Omental fat pad (tissue), 4 donors: ENCODE measurements around the gene DYTN. TPM values are rescaled to one million over a fixed set of nuclear protein-coding genes. Genes with fewer than 3 reads are reported as not detected.

ENCODE experiments used
- ATAC-seq: fragments of 150-250 bp; one replicate; pipeline ENCODE4 v1.9.1; 2016; ENCODE audit warnings: mild to moderate bottlenecking, moderate library complexity; ENCODE audit not compliant: low FRiP score
- DNase-seq: peaks from one replicate; pipeline ENCODE4 v3.0.0-alpha.2; 2019; ENCODE audit warnings: low spot score
- total RNA-seq, 4 donors: library from RNA; depleted of rRNA; stranded (reverse); fragments of >200 nt; gene quantifications; one replicate each; pipeline ENCODE4 v1.1.0, GENCODE V29; 2016
- TF ChIP-seq, protein P1 (sequence below), 3 donors: fragments of 450-650 bp; IDR thresholded peaks; one replicate each; pipeline ENCODE4 v1.5.1; 2016 to 2017; ENCODE audit warnings: antibody characterized with exemption in 3 of 3, mild to moderate bottlenecking in 3 of 3, moderate library complexity in 2 of 3

Gene DYTN
- total RNA-seq, 4 donors from 2014 or later: not detected

DNA sequence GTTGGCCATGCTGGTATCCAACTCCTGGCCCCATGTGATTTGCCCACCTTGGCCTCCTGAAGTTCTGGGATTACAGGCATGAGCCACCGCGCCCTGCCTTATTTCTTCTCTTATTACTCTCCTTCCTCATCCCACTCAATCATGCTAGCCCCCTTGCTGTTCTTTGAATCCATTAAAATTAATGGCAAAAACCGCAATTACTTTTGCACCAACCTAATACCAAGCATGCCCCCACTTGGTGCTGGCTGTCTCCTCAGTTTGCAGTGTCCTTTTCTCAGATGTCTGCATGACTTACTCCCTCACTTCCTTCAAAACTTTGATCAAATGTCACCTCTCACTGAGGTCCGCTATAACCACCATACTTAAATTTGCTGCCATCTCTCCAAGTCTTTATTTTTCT, 34.6 kb downstream of the DYTN start:
- ATAC-seq: no peak
- TF ChIP-seq, protein P1, sequence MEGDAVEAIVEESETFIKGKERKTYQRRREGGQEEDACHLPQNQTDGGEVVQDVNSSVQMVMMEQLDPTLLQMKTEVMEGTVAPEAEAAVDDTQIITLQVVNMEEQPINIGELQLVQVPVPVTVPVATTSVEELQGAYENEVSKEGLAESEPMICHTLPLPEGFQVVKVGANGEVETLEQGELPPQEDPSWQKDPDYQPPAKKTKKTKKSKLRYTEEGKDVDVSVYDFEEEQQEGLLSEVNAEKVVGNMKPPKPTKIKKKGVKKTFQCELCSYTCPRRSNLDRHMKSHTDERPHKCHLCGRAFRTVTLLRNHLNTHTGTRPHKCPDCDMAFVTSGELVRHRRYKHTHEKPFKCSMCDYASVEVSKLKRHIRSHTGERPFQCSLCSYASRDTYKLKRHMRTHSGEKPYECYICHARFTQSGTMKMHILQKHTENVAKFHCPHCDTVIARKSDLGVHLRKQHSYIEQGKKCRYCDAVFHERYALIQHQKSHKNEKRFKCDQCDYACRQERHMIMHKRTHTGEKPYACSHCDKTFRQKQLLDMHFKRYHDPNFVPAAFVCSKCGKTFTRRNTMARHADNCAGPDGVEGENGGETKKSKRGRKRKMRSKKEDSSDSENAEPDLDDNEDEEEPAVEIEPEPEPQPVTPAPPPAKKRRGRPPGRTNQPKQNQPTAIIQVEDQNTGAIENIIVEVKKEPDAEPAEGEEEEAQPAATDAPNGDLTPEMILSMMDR (IDR thresholded peaks at IDR 0.05): no peak

DNA sequence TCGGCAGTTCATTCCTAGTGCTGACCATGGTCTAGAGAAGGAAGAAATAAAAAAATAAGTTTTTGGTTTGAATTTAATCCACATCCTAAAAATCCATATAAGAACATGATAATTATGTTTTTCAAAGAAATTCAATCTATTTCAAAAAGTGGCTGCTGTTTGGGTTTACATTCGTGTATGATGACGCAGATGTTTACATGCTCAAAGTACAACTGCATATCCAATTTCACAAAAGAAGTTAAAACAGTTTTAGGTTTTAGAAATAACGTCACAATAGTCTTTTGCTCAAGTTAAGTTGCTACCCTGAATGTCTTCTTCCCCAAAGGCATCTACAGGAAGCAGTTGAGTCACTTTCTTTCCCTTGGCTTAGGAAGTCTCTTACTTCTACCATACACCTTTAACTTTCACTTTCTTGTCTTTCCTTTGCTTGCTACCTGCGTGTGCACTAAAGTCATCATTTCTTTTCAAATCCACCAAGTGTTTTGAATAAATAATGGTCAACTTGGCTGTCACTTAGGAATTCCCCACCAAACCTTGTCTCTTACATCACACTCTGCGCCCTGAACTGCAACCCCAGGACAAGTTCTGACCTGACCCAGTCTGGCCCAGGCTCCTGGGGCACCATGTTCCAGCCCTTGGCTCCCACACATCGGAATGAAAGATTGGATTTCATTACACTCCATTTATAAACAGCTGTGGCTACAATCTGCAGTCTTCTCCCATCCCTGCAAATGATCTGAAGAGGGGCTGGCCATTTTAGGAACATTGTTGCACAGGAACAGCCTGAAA, 47.5 kb downstream of the DYTN start:
- TF ChIP-seq, protein P1 (IDR thresholded peaks at IDR 0.05): no peak
- DNase-seq: no peak
- ATAC-seq: no peak

More for the DNA sequence above, 34.6 kb downstream of the DYTN start:
- DNase-seq: no peak

DNA sequence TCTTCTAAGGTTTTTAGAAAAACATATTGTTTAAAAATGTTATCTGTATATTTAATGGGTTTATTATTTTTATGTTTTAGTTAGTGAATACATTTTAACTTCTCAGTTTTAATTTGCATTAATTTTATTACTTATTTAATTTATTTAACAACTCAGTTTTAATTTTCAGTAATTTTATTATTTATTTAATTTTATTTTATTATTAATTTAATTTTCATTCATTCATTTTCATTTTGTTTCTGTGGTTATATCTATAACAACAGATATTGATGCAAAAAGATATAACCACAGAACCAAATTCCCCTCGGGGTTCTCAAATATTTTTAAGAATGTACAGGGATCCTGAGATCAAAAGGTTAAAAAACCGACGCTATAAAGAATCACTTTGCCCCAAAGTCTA, 52.9 kb downstream of the DYTN start:
- DNase-seq (no peak), ATAC-seq (no peak)
- TF ChIP-seq, protein P1 (IDR thresholded peaks at IDR 0.05): no peak

DNA sequence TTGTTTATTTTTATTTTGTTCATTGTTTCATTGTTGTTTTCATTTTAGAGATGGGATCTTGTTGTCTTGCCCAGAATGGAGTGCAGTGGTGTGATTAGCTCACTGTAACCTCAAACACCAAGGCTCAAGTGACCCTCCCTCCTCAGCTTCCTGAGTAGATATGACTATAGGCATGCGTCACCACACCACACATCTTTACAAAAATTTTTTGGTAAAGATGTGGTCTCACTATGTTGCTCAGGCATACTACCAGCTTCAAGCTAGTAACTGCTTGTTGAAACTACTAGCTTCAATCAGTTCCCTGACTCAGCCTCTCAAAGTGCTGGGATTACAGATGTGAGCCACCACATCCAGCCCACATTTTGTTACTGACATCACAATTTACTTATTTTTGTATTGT, 61.1 kb downstream of the DYTN start:
- ATAC-seq: no peak
- TF ChIP-seq, protein P1 (IDR thresholded peaks at IDR 0.05): no peak
- DNase-seq: no peak

DNA sequence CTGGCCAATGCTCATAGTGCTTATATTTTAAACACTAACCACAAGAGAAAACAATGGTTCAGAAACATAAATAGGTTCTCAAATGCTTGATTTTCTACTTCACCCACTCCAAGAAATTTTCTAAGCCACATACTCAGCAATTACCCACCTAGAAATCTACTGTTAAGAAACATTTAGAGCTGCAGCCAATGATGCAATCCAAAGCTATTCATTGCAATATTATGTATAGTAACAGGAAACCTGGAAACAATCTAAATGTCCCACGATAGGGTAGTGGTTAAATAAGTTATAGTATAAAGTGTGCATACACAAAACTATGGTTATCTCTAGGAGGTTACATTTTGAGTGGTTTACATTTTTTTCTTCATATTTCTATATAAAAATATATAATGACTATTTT, 70.2 kb downstream of the DYTN start:
- DNase-seq (no peak), ATAC-seq (no peak)
- TF ChIP-seq, protein P1 (IDR thresholded peaks at IDR 0.05): no peak

DNA sequence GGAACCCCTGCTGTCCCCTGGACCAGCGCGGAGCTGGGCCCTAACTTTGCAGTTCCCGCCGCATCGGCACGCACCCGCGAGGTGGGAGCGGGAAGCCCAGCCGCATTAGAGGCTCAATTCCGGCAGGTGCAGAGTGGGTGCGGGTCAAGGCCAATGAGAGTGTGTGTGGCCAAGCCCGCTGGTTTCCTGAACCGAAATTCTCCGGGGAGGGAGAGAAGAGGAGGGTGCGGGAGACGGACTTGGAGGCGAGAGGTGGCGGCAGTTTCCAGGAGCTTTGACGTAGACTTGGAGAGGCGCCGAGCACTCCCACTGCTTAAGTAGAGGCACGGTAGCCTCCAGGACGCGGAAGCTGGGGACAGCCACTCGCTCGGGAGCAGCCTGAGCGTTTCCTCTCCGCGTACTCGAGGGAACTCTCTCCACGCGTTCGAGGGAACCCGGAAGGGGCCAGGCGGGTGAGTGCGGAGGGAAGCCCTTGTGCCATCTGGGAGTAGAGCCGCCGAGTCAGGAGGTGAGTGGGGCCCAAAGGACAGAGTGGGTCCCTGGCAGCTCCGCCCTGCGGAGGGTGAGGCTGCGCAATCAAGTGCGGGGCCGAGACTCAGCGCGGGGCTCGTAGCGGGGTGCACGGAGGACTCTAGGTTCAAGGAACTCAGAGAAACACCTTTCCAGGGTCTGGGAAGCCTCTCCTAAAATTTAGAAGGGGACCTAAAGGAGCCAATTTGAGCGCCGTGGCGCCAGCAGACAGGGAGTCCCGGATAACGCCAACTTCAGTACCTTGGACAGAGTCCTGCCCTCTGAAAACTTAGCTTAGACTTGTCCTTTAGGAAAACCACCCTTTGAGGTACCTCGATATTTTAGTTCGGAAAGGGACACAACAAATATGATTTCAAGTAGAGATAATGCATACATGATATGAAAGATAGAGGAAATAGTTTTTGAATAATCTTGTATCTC, 75.8 kb downstream of the DYTN start, which contains the start of gene FAM237A:
Gene FAM237A, plus strand, starts transcription at position 413 of the 951 bp plus-strand sequence. CDS start 1,750 bp downstream, outside the sequence.
- TF ChIP-seq, protein P1 (IDR thresholded peaks at IDR 0.05): no peak
- ATAC-seq (no peak), DNase-seq (no peak)
